C4-2B (cell line): ENCODE results near the gene ZNF260.

Source experiments
- H3K27ac ChIP-seq: fragments of 450-650 bp; 2 replicates; pipeline ENCODE4 v1.5.1; 2017
- CTCF ChIP-seq: fragments of 450-650 bp; conservative IDR thresholded peaks from 2 replicates; pipeline ENCODE4 v1.5.1; 2017; ENCODE audit warnings: mild to moderate bottlenecking
- ZFX ChIP-seq: fragments of 450-650 bp; IDR thresholded peaks from 2 replicates; pipeline ENCODE4 v1.6.1; 2017

Gene ZNF260

GRCh38 chr19:36564391-36564790, 36.3 kb upstream of the ZNF260 start:
- no peak for TF ChIP-seq ZFX
- no peak for TF ChIP-seq CTCF

GRCh38 chr19:36547001-36547732, 19.1 kb upstream of the ZNF260 start:
- H3K27ac ChIP-seq = no peak overlapping the region
- TF ChIP-seq CTCF (no peak), ZFX (no peak)

More at GRCh38 chr19:36564391-36564790, 36.3 kb upstream of the ZNF260 start:
- no peak overlapping the region for H3K27ac ChIP-seq

- peak overlapping the region; percentile 74 for H3K27ac ChIP-seq
Observed at GRCh38 chr19:36528921-36529518, 949 bp upstream of the ZNF260 start.

GRCh38 chr19:36527873-36528193, 238 bp downstream of the ZNF260 start:
- peak overlapping the region; percentile 74 for H3K27ac ChIP-seq
- TF ChIP-seq CTCF = no peak
- TF ChIP-seq ZFX = no peak

More at GRCh38 chr19:36528921-36529518, 949 bp upstream of the ZNF260 start:
- no peak for TF ChIP-seq CTCF
- TF ChIP-seq ZFX = no peak

- no peak for TF ChIP-seq ZFX
- TF ChIP-seq CTCF = no peak
- H3K27ac ChIP-seq = no peak overlapping the region; the same call in 1 of the 2 replicates
Observed at GRCh38 chr19:36527341-36527740, 730 bp downstream of the ZNF260 start.

GRCh38 chr19:36526581-36526980, 1.5 kb downstream of the ZNF260 start:
- H3K27ac ChIP-seq = no peak overlapping the region

More at GRCh38 chr19:36526581-36526980, 1.5 kb downstream of the ZNF260 start:
- no peak for TF ChIP-seq CTCF
- no peak for TF ChIP-seq ZFX
